NT2/D1 (cell line): ENCODE measurements around the gene MTOR.

Experiments used
- SUZ12 ChIP-seq: IDR thresholded peaks from 2 replicates; pipeline ENCODE4 v1.6.1; 2011; ENCODE audit not compliant: insufficient read length, insufficient read depth; ENCODE audit errors: extremely low read depth
- YY1 ChIP-seq: IDR thresholded peaks from 2 replicates; pipeline ENCODE4 v1.6.1; 2011; ENCODE audit not compliant: insufficient read length, insufficient read depth
- ZNF274 ChIP-seq: IDR thresholded peaks from 2 replicates; pipeline ENCODE4 v1.6.1; 2011; ENCODE audit warnings: mild to moderate bottlenecking, low read depth, low read length

- no peak for TF ChIP-seq ZNF274
- TF ChIP-seq YY1, result no peak
- no peak for TF ChIP-seq SUZ12
These were observed 77.4 kb downstream of the MTOR start for GRCh38 chr1:11184973-11185372.
